ENCODE results near the gene ZFHX3. TPM values are rescaled to one million over a fixed set of nuclear protein-coding genes. Genes with fewer than 3 reads are reported as not detected.

Gene ZFHX3
- polyA plus RNA-seq, 1 donor from 2014 or later, result 26.4 TPM

DNA sequence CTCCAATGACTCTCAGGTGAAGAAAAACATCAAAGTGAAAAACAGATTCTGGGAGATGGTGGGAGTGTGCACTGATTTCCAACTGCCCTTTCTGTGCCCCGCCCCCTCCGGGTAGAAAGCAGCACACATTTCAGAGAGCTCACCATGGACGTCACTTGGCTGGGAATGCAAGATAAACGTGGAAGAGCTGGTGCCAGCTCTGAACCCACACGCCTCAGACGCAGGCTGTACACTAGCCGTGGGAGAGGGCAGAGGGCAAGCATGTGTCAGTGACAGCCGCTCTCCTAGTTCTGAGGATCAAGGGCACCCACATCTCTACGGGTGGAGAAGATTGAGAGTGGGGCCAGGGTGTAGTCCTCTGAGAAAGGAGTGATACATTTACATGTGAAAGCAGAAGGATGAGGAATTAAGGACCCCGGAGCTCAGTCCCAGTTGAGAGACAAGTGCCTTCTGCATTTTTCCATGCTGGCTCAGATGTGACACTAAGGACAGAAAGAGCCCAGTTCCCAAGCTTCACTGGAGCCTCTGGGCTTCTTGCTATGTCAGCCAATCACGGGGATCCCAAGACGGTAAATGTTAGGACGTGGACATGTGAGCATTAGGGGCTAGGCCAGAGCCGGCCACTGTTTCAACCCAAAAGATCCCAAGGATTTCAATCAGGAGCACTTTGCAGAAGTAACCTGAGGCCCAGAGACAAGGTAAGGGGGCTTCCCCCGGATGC lies 101.3 kb downstream of the ZFHX3 start:
- no peak overlapping the region for H3K4me3 ChIP-seq (ENCODE audit: low read length)
- no peak overlapping the region for H3K9ac ChIP-seq (ENCODE audit: low read length)
- H3K4me2 ChIP-seq (ENCODE audit: low read length), result no peak overlapping the region
- no peaks in the 10 kb centered on the region for H3K9me3 ChIP-seq (ENCODE audit: low read length)
- H2AFZ ChIP-seq (ENCODE audit: low read depth, low read length), result no peak overlapping the region
- no peaks in the 10 kb centered on the region for H3K9me2 ChIP-seq (ENCODE audit: insufficient read depth, low read length)
- no peak for TF ChIP-seq POLR2AphosphoS5 (IDR thresholded peaks at IDR 0.05)
- no peak for TF ChIP-seq SMC3 (conservative IDR thresholded peaks at IDR 0.05; ENCODE audit: poor library complexity)
- TF ChIP-seq RAD21 (conservative IDR thresholded peaks at IDR 0.05), result no peak
- no peak for TF ChIP-seq EP300 (conservative IDR thresholded peaks at IDR 0.05; ENCODE audit: poor library complexity, severe bottlenecking)
- TF ChIP-seq, protein P1, sequence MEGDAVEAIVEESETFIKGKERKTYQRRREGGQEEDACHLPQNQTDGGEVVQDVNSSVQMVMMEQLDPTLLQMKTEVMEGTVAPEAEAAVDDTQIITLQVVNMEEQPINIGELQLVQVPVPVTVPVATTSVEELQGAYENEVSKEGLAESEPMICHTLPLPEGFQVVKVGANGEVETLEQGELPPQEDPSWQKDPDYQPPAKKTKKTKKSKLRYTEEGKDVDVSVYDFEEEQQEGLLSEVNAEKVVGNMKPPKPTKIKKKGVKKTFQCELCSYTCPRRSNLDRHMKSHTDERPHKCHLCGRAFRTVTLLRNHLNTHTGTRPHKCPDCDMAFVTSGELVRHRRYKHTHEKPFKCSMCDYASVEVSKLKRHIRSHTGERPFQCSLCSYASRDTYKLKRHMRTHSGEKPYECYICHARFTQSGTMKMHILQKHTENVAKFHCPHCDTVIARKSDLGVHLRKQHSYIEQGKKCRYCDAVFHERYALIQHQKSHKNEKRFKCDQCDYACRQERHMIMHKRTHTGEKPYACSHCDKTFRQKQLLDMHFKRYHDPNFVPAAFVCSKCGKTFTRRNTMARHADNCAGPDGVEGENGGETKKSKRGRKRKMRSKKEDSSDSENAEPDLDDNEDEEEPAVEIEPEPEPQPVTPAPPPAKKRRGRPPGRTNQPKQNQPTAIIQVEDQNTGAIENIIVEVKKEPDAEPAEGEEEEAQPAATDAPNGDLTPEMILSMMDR (IDR thresholded peaks at IDR 0.05; ENCODE audit: poor library complexity, severe bottlenecking), result no peak
- no peak for TF ChIP-seq TAF1 (IDR thresholded peaks at IDR 0.05; ENCODE audit: low read depth)
- no peak for TF ChIP-seq MXI1 (conservative IDR thresholded peaks at IDR 0.05; ENCODE audit: poor library complexity, severe bottlenecking)
- H3K27ac ChIP-seq (ENCODE audit: low read length), result no peak overlapping the region
- peaks cover 100% of the 10 kb centered on the region for H3K79me2 ChIP-seq (replicated peaks; ENCODE audit: insufficient read depth, low read length)
- no peaks in the 10 kb centered on the region for H3F3A ChIP-seq (ENCODE audit: insufficient read depth, low read length, poor library complexity, severe bottlenecking)
- peaks cover 95% of the 10 kb centered on the region for H4K20me1 ChIP-seq (ENCODE audit: insufficient read depth)
- H3K36me3 ChIP-seq (ENCODE audit: insufficient read depth, low read length), result peaks cover 42% of the 10 kb centered on the region
- H3K27me3 ChIP-seq (ENCODE audit: insufficient read depth, low read depth, low read length), result no peaks in the 10 kb centered on the region

DNA sequence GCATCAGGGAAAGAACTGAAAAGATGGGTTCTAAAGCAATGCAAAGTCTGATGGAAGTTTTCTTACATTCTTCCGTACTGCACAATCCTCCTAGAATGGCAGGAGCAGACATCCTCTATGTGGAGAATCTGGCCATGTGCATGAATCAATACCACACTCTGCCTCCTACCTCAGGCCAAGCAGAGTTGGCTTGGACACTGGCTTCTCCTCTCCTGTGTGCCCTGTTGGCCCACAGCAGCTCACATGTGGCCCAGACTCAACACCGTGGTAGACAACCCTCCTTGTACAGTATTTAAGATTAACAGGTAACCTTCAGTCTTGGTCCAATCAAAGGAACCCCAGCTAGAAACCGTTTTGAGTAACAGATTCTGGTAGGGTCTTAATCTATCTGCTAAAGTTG lies 101.9 kb downstream of the ZFHX3 start:
- Histone ChIP-seq H3K9me3 (ENCODE audit: low read length) (no peaks in the 10 kb centered on the region), H3K4me2 (ENCODE audit: low read length) (no peak overlapping the region), H3K79me2 (replicated peaks; ENCODE audit: insufficient read depth, low read length) (peaks cover 100% of the 10 kb centered on the region), H3K9ac (ENCODE audit: low read length) (no peak overlapping the region), H3F3A (ENCODE audit: insufficient read depth, low read length, poor library complexity, severe bottlenecking) (no peaks in the 10 kb centered on the region), H3K27me3 (ENCODE audit: insufficient read depth, low read depth, low read length) (no peaks in the 10 kb centered on the region), H3K4me3 (ENCODE audit: low read length) (no peak overlapping the region), H2AFZ (ENCODE audit: low read depth, low read length) (no peak overlapping the region), H3K27ac (ENCODE audit: low read length) (no peak overlapping the region), H3K9me2 (ENCODE audit: insufficient read depth, low read length) (no peaks in the 10 kb centered on the region), H4K20me1 (ENCODE audit: insufficient read depth) (peaks cover 95% of the 10 kb centered on the region), H3K36me3 (ENCODE audit: insufficient read depth, low read length) (peaks cover 42% of the 10 kb centered on the region)
- no peak for TF ChIP-seq SMC3 (conservative IDR thresholded peaks at IDR 0.05; ENCODE audit: poor library complexity)
- TF ChIP-seq TAF1 (IDR thresholded peaks at IDR 0.05; ENCODE audit: low read depth), result no peak
- no peak for TF ChIP-seq MXI1 (conservative IDR thresholded peaks at IDR 0.05; ENCODE audit: poor library complexity, severe bottlenecking)

DNA sequence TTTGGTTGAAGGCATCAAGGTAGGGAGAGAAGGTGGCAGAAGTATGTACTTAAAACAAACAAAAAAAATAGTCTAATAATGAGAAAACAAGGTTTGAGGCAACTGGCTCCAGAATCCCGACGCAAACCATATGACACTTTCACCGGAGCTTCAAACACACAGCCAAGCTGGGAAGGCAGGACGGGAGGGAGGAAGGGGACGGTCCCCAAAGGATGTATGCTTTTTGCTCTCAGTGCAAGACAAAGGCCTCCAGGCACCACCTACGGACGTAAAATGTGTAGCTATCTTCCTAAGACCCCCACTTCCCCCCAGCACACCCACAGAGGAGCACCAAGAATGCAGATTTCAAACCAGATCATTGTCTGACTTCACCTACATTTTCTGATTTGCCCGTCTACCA lies 102.3 kb downstream of the ZFHX3 start:
- TF ChIP-seq, protein P1 (IDR thresholded peaks at IDR 0.05; ENCODE audit: poor library complexity, severe bottlenecking), result no peak
- no peak for TF ChIP-seq EZH2 (IDR thresholded peaks at IDR 0.05; ENCODE audit: borderline replicate concordance, insufficient read depth, low read length, poor library complexity, severe bottlenecking)
- TF ChIP-seq MXI1 (conservative IDR thresholded peaks at IDR 0.05; ENCODE audit: poor library complexity, severe bottlenecking), result no peak
- TF ChIP-seq SMC3 (conservative IDR thresholded peaks at IDR 0.05; ENCODE audit: poor library complexity), result no peak
- no peak for TF ChIP-seq EP300 (conservative IDR thresholded peaks at IDR 0.05; ENCODE audit: poor library complexity, severe bottlenecking)
- no peak for TF ChIP-seq TAF1 (IDR thresholded peaks at IDR 0.05; ENCODE audit: low read depth)
- no peak for TF ChIP-seq RAD21 (conservative IDR thresholded peaks at IDR 0.05)
- no peak for TF ChIP-seq POLR2AphosphoS5 (IDR thresholded peaks at IDR 0.05)
- TF ChIP-seq, protein P2, sequence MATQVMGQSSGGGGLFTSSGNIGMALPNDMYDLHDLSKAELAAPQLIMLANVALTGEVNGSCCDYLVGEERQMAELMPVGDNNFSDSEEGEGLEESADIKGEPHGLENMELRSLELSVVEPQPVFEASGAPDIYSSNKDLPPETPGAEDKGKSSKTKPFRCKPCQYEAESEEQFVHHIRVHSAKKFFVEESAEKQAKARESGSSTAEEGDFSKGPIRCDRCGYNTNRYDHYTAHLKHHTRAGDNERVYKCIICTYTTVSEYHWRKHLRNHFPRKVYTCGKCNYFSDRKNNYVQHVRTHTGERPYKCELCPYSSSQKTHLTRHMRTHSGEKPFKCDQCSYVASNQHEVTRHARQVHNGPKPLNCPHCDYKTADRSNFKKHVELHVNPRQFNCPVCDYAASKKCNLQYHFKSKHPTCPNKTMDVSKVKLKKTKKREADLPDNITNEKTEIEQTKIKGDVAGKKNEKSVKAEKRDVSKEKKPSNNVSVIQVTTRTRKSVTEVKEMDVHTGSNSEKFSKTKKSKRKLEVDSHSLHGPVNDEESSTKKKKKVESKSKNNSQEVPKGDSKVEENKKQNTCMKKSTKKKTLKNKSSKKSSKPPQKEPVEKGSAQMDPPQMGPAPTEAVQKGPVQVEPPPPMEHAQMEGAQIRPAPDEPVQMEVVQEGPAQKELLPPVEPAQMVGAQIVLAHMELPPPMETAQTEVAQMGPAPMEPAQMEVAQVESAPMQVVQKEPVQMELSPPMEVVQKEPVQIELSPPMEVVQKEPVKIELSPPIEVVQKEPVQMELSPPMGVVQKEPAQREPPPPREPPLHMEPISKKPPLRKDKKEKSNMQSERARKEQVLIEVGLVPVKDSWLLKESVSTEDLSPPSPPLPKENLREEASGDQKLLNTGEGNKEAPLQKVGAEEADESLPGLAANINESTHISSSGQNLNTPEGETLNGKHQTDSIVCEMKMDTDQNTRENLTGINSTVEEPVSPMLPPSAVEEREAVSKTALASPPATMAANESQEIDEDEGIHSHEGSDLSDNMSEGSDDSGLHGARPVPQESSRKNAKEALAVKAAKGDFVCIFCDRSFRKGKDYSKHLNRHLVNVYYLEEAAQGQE (IDR thresholded peaks at IDR 0.05; ENCODE audit: borderline replicate concordance), result no peak
- Histone ChIP-seq H3K9ac (ENCODE audit: low read length) (no peak overlapping the region), H3K27ac (ENCODE audit: low read length) (no peak overlapping the region), H3K4me2 (ENCODE audit: low read length) (no peak overlapping the region), H3K9me2 (ENCODE audit: insufficient read depth, low read length) (no peaks in the 10 kb centered on the region), H3K9me3 (ENCODE audit: low read length) (no peaks in the 10 kb centered on the region), H4K20me1 (ENCODE audit: insufficient read depth) (peaks cover 96% of the 10 kb centered on the region), H3K79me2 (replicated peaks; ENCODE audit: insufficient read depth, low read length) (peaks cover 100% of the 10 kb centered on the region), H3F3A (ENCODE audit: insufficient read depth, low read length, poor library complexity, severe bottlenecking) (no peaks in the 10 kb centered on the region), H2AFZ (ENCODE audit: low read depth, low read length) (no peak overlapping the region), H3K4me3 (ENCODE audit: low read length) (no peak overlapping the region), H3K36me3 (ENCODE audit: insufficient read depth, low read length) (peaks cover 41% of the 10 kb centered on the region), H3K27me3 (ENCODE audit: insufficient read depth, low read depth, low read length) (no peaks in the 10 kb centered on the region)

Data from neural cell (in vitro differentiated cells).